22Rv1 (cell line): ENCODE results near the gene PIP5KL1.

Experiments
- CTCF ChIP-seq: fragments of 450-650 bp; IDR thresholded peaks from 2 replicates; pipeline ENCODE4 v1.5.1; 2017; ENCODE audit warnings: mild to moderate bottlenecking
- ZFX ChIP-seq: fragments of 450-650 bp; IDR thresholded peaks from 2 replicates; pipeline ENCODE4 v1.6.1; 2017; ENCODE audit warnings: antibody characterized with exemption, borderline replicate concordance

GRCh38 chr9:127938298-127938690 is 7.7 kb upstream of the PIP5KL1 start:
- TF ChIP-seq CTCF (no peak), ZFX (no peak)
